Urothelium cell line (cell line): Measurements from ENCODE around the gene NKIRAS2.

Experiments used
- DNase-seq: peaks from one replicate; pipeline ENCODE4 v3.0.0; 2011; ENCODE audit warnings: low spot score, mixed read lengths
- FAIRE-seq: peaks from 2 replicates; lab custom pipeline; 2011; peaks lifted over from hg19 to GRCh38; lab: Jason Lieb, UNC

Gene NKIRAS2

GRCh38 chr17:42025936-42026335 lies 6.0 kb downstream of the NKIRAS2 start:
- FAIRE-seq (no peak), DNase-seq (no peak)

- FAIRE-seq (no peak), DNase-seq (no peak)
These were observed 7.1 kb downstream of the NKIRAS2 start for GRCh38 chr17:42026857-42027589.

- DNase-seq, result no peak
- FAIRE-seq, result no peak
These were observed 7.7 kb downstream of the NKIRAS2 start for GRCh38 chr17:42027590-42027889.

- FAIRE-seq (no peak), DNase-seq (no peak)
These were observed 8.3 kb downstream of the NKIRAS2 start for GRCh38 chr17:42027961-42028790.

GRCh38 chr17:42028791-42029127 lies 8.9 kb downstream of the NKIRAS2 start:
- no peak for DNase-seq
- no peak for FAIRE-seq

GRCh38 chr17:42031584-42031983 lies 11.7 kb downstream of the NKIRAS2 start:
- DNase-seq (no peak), FAIRE-seq (no peak)

GRCh38 chr17:42034059-42034458 lies 14.2 kb downstream of the NKIRAS2 start:
- no peak for FAIRE-seq
- no peak for DNase-seq

- FAIRE-seq, result peak; percentile 53
- DNase-seq, result no peak
These were observed 18.5 kb downstream of the NKIRAS2 start for GRCh38 chr17:42038221-42038973.

GRCh38 chr17:42039794-42040763 lies 20.2 kb downstream of the NKIRAS2 start:
- FAIRE-seq, result no peak
- DNase-seq, result no peak

- DNase-seq (no peak), FAIRE-seq (no peak)
These were observed 20.9 kb downstream of the NKIRAS2 start for GRCh38 chr17:42040818-42041217.

- FAIRE-seq (no peak), DNase-seq (no peak)
These were observed 21.7 kb downstream of the NKIRAS2 start for GRCh38 chr17:42041619-42042018.

GRCh38 chr17:42042598-42043319 lies 22.9 kb downstream of the NKIRAS2 start:
- no peak for FAIRE-seq
- no peak for DNase-seq

- no peak for FAIRE-seq
- DNase-seq, result no peak
These were observed 25.8 kb downstream of the NKIRAS2 start for GRCh38 chr17:42045719-42046118.

GRCh38 chr17:42047343-42047742 lies 27.5 kb downstream of the NKIRAS2 start:
- no peak for DNase-seq
- no peak for FAIRE-seq

- FAIRE-seq (peak; percentile 67), DNase-seq (peak; percentile 31)
These were observed 30.0 kb downstream of the NKIRAS2 start for GRCh38 chr17:42049834-42050392.

- FAIRE-seq (no peak), DNase-seq (peak; percentile 85)
These were observed 30.6 kb downstream of the NKIRAS2 start, which contains the start of gene C17orf113 for GRCh38 chr17:42050393-42051012. Gene C17orf113 (minus strand): TSS chr17:42050601. CDS start chr17:42043376, 7,225 bp downstream.

- DNase-seq (no peak), FAIRE-seq (no peak)
These were observed 31.1 kb downstream of the NKIRAS2 start for GRCh38 chr17:42051013-42051400.

GRCh38 chr17:42051645-42052044 lies 31.8 kb downstream of the NKIRAS2 start:
- no peak for FAIRE-seq

GRCh38 chr17:42052346-42052877 lies 32.5 kb downstream of the NKIRAS2 start:
- DNase-seq (no peak), FAIRE-seq (peak; percentile 76)

More at GRCh38 chr17:42051645-42052044, 31.8 kb downstream of the NKIRAS2 start:
- no peak for DNase-seq
